ENCODE data around the gene SGSM1. TPM values are rescaled to one million over a fixed set of nuclear protein-coding genes. Genes with fewer than 3 reads are reported as not detected.

SGSM1 gene
- polyA plus RNA-seq, 1 of the 3 experiments (the other 2 are of a cell fraction), result 0.15 TPM

DNA sequence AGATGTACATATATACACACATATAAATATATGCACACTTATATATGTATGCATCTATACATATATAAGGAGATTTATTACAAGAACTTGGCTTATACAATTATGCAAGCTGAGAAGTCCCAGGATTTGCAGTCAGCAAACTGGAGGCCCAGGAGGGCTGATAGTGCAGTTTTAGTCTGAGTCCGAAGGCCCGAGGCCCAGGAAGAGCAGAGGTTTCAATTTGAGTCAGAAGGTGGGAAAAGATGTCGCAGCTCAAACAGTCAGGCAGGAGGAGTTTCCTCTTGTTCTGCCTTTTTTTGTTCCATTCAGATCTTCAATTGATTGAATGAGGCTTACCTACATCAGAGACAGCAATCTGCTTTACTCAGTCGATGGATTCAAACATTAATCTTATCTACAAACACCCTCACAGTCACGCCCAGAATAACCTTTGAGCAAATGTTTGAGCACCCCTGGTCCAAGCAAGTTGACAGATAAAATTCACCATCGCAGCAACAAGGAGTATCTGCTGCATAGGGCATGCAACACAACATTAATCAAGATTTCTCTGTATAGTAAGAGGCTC lies 4.0 kb upstream of the SGSM1 start:
- Histone ChIP-seq H2AFZ (ENCODE audit: low read depth) (no peak overlapping the region), H3K9me3 (no peaks in the 10 kb centered on the region), H3K4me1 (ENCODE audit: control insufficient read depth in 1 of 2, insufficient read depth in 2 of 2, low read depth in 1 of 2, low read length in 1 of 2) (peaks cover 0 to 5% of the 10 kb centered on the region in 2 experiments; a peak in 1 of 4 replicates), H3K27ac (ENCODE audit: low read depth in 2 of 2, low read length in 1 of 2) (no peak overlapping the region), H3K79me2 (ENCODE audit: insufficient read depth) (no peaks in the 10 kb centered on the region), H3K4me2 (no peak overlapping the region), H3K4me3 (ENCODE audit: low read depth in 2 of 2, low read length in 1 of 2) (no peak overlapping the region), H3F3A (replicated peaks; ENCODE audit: insufficient read depth) (no peaks in the 10 kb centered on the region), H3K9me2 (no peaks in the 10 kb centered on the region), H3K36me3 (replicated peaks in 1 of 2; ENCODE audit: control insufficient read depth in 1 of 2, insufficient read depth in 2 of 2, low read length in 1 of 2) (no peaks in the 10 kb centered on the region), H3K9ac (no peak overlapping the region), H3K27me3 (ENCODE audit: insufficient read depth) (no peaks in the 10 kb centered on the region), H4K20me1 (ENCODE audit: insufficient read depth) (no peaks in the 10 kb centered on the region)
- POLR2A ChIA-PET, result interaction anchor here (0.9 kb wide), 1 partner anchor 791 kb away, joined by 4 read pairs; no protein-coding TSS in a partner anchor
- TF ChIP-seq ELF1 (IDR thresholded peaks at IDR 0.05) (no peak), RFX5 (IDR thresholded peaks at IDR 0.05; ENCODE audit: low read length) (no peak)
- no peak for DNase-seq
- CTCF ChIA-PET, result interaction anchor here (0.7 to 4.6 kb wide), 22 partner anchors 8 to 283 kb away, joined by 3 to 72 read pairs (median 10); no protein-coding TSS in a partner anchor
- 61% methylated on average over 6 of the region's 6 CpGs for WGBS (ENCODE audit: low lambda C conversion rate)

GRCh38 chr22:24803064-24803542 lies 2.9 kb upstream of the SGSM1 start:
- H4K20me1 ChIP-seq (ENCODE audit: insufficient read depth), result no peaks in the 10 kb centered on the region
- H3K9ac ChIP-seq, result no peak overlapping the region
- WGBS (ENCODE audit: low lambda C conversion rate), result 73% methylated on average over 3 of the region's 3 CpGs
- no peaks in the 10 kb centered on the region for H3K9me3 ChIP-seq
- H3K4me1 ChIP-seq (ENCODE audit: control insufficient read depth in 1 of 2, insufficient read depth in 2 of 2, low read depth in 1 of 2, low read length in 1 of 2), result peaks cover 0 to 12% of the 10 kb centered on the region in 2 experiments; a peak in 2 of 4 replicates
- ChIA-PET CTCF (interaction anchor here (0.6 to 4.6 kb wide), 56 partner anchors 11 to 360 kb away, joined by 3 to 72 read pairs (median 4); no protein-coding TSS in a partner anchor), POLR2A (interaction anchor here (0.9 to 1.2 kb wide), 2 partner anchors 30 to 792 kb away, joined by 4 read pairs; no protein-coding TSS in a partner anchor)
- H3F3A ChIP-seq (replicated peaks; ENCODE audit: insufficient read depth), result no peaks in the 10 kb centered on the region
- no peak overlapping the region for H3K4me2 ChIP-seq
- H3K27me3 ChIP-seq (ENCODE audit: insufficient read depth), result no peaks in the 10 kb centered on the region; the same call in 1 of the 2 replicates
- TF ChIP-seq ELF1 (IDR thresholded peaks at IDR 0.05) (no peak), YY1 (IDR thresholded peaks at IDR 0.05; ENCODE audit: low read depth) (no peak), USF2 (IDR thresholded peaks at IDR 0.05; ENCODE audit: borderline replicate concordance, low read depth, low read length) (no peak), RAD21 (IDR thresholded peaks at IDR 0.05; ENCODE audit: low read length) (peak; percentile 58), FOSL2 (IDR thresholded peaks at IDR 0.05; ENCODE audit: borderline replicate concordance, low read depth) (no peak), GABPA (IDR thresholded peaks at IDR 0.05; ENCODE audit: low read depth) (no peak), SIN3A (IDR thresholded peaks at IDR 0.05; ENCODE audit: borderline replicate concordance, low read depth, low read length) (no peak), RCOR1 (IDR thresholded peaks at IDR 0.05; ENCODE audit: low read length) (0 out of 2 replicates have a peak, but pooled peaks have one; percentile 46), MXI1 (IDR thresholded peaks at IDR 0.05; ENCODE audit: low read depth, low read length) (no peak), EP300 (IDR thresholded peaks at IDR 0.05; ENCODE audit: borderline replicate concordance in 1 of 2, low read depth in 1 of 2, low read length in 1 of 2) (no peak), POLR2AphosphoS5 (IDR thresholded peaks at IDR 0.05; ENCODE audit: low read depth, low read length) (no peak), SMC3 (IDR thresholded peaks at IDR 0.05; ENCODE audit: low read depth, low read length) (peak; percentile 19; the same call in 1 of the 2 replicates)
- TF ChIP-seq, protein P1, sequence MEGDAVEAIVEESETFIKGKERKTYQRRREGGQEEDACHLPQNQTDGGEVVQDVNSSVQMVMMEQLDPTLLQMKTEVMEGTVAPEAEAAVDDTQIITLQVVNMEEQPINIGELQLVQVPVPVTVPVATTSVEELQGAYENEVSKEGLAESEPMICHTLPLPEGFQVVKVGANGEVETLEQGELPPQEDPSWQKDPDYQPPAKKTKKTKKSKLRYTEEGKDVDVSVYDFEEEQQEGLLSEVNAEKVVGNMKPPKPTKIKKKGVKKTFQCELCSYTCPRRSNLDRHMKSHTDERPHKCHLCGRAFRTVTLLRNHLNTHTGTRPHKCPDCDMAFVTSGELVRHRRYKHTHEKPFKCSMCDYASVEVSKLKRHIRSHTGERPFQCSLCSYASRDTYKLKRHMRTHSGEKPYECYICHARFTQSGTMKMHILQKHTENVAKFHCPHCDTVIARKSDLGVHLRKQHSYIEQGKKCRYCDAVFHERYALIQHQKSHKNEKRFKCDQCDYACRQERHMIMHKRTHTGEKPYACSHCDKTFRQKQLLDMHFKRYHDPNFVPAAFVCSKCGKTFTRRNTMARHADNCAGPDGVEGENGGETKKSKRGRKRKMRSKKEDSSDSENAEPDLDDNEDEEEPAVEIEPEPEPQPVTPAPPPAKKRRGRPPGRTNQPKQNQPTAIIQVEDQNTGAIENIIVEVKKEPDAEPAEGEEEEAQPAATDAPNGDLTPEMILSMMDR (IDR thresholded peaks at IDR 0.05), result peak; percentile 88
- TF ChIP-seq, protein P2, sequence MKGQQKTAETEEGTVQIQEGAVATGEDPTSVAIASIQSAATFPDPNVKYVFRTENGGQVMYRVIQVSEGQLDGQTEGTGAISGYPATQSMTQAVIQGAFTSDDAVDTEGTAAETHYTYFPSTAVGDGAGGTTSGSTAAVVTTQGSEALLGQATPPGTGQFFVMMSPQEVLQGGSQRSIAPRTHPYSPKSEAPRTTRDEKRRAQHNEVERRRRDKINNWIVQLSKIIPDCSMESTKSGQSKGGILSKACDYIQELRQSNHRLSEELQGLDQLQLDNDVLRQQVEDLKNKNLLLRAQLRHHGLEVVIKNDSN (IDR thresholded peaks at IDR 0.05; ENCODE audit: borderline replicate concordance, low read depth), result no peak
- TF ChIP-seq, protein P3, sequence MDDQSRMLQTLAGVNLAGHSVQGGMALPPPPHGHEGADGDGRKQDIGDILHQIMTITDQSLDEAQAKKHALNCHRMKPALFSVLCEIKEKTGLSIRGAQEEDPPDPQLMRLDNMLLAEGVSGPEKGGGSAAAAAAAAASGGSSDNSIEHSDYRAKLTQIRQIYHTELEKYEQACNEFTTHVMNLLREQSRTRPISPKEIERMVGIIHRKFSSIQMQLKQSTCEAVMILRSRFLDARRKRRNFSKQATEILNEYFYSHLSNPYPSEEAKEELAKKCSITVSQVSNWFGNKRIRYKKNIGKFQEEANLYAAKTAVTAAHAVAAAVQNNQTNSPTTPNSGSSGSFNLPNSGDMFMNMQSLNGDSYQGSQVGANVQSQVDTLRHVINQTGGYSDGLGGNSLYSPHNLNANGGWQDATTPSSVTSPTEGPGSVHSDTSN (IDR thresholded peaks at IDR 0.05), result no peak
- H3K36me3 ChIP-seq (replicated peaks in 1 of 2; ENCODE audit: control insufficient read depth in 1 of 2, insufficient read depth in 2 of 2, low read length in 1 of 2), result no peaks in the 10 kb centered on the region
- no peaks in the 10 kb centered on the region for H3K79me2 ChIP-seq (ENCODE audit: insufficient read depth)
- H3K9me2 ChIP-seq, result no peaks in the 10 kb centered on the region
- no peak overlapping the region for H2AFZ ChIP-seq (ENCODE audit: low read depth)
- H3K4me3 ChIP-seq (ENCODE audit: low read depth in 2 of 2, low read length in 1 of 2), result peak overlapping the region in 1 of 2 experiments; percentile 36; a peak in 1 of 4 replicates
- peak; percentile 78 for DNase-seq
- no peak overlapping the region for H3K27ac ChIP-seq (ENCODE audit: low read depth in 2 of 2, low read length in 1 of 2)

All from SK-N-SH (cell line).